Measurements from ENCODE around the gene IL21. TPM values are rescaled to one million over a fixed set of nuclear protein-coding genes. Genes with fewer than 3 reads are reported as not detected.

IL21 gene
- total RNA-seq, 1 experiment from 2014 or later: not detected

DNA sequence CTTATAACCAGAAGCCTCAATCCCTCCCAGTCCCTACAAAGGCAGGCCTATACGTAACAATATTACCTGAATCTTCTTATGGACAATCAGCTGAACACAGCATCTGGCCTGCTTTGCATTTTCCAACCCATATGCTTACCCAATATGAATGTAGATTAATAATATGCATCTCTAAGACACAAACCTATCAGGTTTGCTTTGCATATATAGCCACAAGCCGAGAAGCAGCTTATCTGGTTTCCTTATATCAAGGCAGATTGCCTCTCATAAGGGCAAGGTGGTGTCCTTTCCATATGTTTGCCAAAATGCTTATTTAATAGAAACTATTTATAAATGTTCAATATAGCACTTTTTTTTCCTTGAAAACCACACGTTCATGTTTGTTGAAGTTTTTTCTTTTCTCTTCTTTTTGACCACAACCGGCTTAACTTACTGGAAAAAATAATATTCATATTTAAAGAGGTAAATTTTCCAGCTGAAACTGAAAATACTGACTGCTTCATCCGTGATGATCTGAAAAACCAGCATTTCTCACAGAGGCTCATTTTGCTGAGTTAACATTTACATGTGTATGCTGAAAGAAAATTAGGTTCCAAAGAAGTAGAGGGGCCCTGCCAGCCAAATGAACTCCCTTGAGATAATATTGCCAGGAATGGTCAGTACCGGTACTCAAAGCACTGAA, 3.8 kb downstream of the IL21 start:
- H3K9me3 ChIP-seq: no peaks in the 10 kb centered on the region
- POLR2A ChIA-PET: no interaction called here
- H3K4me1 ChIP-seq: no peaks in the 10 kb centered on the region
- intact Hi-C loops (cut with micrococcal nuclease; ENCODE audit: unreplicated experiment): no loop called here
- H3K27me3 ChIP-seq (replicated peaks; ENCODE audit: control insufficient read depth, insufficient read depth, low read length): no peaks in the 10 kb centered on the region
- no peaks in the 10 kb centered on the region for H3K4me1 Mint-ChIP-seq (ENCODE audit: low read depth, unreplicated experiment)
- H3K27me3 Mint-ChIP-seq (ENCODE audit: insufficient read depth, unreplicated experiment): no peaks in the 10 kb centered on the region
- DNase-seq: no peak
- H3K9me3 Mint-ChIP-seq (ENCODE audit: unreplicated experiment): no peaks in the 10 kb centered on the region
- TF ChIP-seq, protein P1, sequence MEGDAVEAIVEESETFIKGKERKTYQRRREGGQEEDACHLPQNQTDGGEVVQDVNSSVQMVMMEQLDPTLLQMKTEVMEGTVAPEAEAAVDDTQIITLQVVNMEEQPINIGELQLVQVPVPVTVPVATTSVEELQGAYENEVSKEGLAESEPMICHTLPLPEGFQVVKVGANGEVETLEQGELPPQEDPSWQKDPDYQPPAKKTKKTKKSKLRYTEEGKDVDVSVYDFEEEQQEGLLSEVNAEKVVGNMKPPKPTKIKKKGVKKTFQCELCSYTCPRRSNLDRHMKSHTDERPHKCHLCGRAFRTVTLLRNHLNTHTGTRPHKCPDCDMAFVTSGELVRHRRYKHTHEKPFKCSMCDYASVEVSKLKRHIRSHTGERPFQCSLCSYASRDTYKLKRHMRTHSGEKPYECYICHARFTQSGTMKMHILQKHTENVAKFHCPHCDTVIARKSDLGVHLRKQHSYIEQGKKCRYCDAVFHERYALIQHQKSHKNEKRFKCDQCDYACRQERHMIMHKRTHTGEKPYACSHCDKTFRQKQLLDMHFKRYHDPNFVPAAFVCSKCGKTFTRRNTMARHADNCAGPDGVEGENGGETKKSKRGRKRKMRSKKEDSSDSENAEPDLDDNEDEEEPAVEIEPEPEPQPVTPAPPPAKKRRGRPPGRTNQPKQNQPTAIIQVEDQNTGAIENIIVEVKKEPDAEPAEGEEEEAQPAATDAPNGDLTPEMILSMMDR (IDR thresholded peaks at IDR 0.05; ENCODE audit: insufficient read depth in 1 of 2, low read depth in 1 of 2, low read length in 1 of 2, severe bottlenecking in 1 of 2, unreplicated experiment in 1 of 2): no peak
- no TSS peak for BruUV-seq (replicated peaks)
- H3K36me3 ChIP-seq (ENCODE audit: control insufficient read depth, insufficient read depth, low read length): no peaks in the 10 kb centered on the region
- no peak overlapping the region for H3K27ac Mint-ChIP-seq (ENCODE audit: unreplicated experiment)
- CTCF ChIA-PET: no interaction called here
- no peak overlapping the region for H3K4me3 ChIP-seq (ENCODE audit: low read depth, low read length)
- H3K36me3 Mint-ChIP-seq (ENCODE audit: insufficient read depth, unreplicated experiment): no peaks in the 10 kb centered on the region
- no peak overlapping the region for H3K4me3 Mint-ChIP-seq (ENCODE audit: unreplicated experiment)

DNA sequence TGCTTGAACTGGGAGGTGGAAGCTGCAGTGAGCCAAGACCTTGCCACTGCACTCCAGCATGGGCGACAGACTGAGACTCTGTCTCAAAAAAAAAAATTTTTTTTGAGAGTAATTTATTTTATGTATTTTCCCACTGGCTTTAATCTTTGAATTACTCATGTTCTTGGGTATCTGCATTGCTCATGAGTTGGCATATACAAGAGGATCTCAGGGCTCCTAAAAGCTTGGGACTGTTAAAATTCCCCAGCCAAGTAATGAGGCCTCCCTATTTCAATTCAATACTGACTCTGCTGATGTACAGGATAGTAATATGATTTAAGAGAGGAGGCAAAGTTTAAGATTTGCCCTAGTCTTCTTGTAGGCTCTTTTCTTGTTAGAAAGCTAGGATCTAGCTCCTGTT, 6.2 kb downstream of the IL21 start:
- H3K4me1 ChIP-seq: no peaks in the 10 kb centered on the region
- H3K9me3 ChIP-seq: no peaks in the 10 kb centered on the region
- TF ChIP-seq, protein P1 (IDR thresholded peaks at IDR 0.05; ENCODE audit: insufficient read depth in 1 of 2, low read depth in 1 of 2, low read length in 1 of 2, severe bottlenecking in 1 of 2, unreplicated experiment in 1 of 2): no peak
- no TSS peak for BruUV-seq (replicated peaks)
- no peak overlapping the region for H3K4me3 ChIP-seq (ENCODE audit: low read depth, low read length)
- H3K9me3 Mint-ChIP-seq (ENCODE audit: unreplicated experiment): no peaks in the 10 kb centered on the region
- ChIA-PET POLR2A (no interaction called here), CTCF (no interaction called here)
- no peaks in the 10 kb centered on the region for H3K36me3 ChIP-seq (ENCODE audit: control insufficient read depth, insufficient read depth, low read length)
- DNase-seq: no peak
- H3K27ac Mint-ChIP-seq (ENCODE audit: unreplicated experiment): no peak overlapping the region
- no peak overlapping the region for H3K4me3 Mint-ChIP-seq (ENCODE audit: unreplicated experiment)
- no peaks in the 10 kb centered on the region for H3K27me3 ChIP-seq (replicated peaks; ENCODE audit: control insufficient read depth, insufficient read depth, low read length)
- H3K4me1 Mint-ChIP-seq (ENCODE audit: low read depth, unreplicated experiment): no peaks in the 10 kb centered on the region
- no peaks in the 10 kb centered on the region for H3K36me3 Mint-ChIP-seq (ENCODE audit: insufficient read depth, unreplicated experiment)
- intact Hi-C loops (cut with micrococcal nuclease; ENCODE audit: unreplicated experiment): no loop called here
- no peaks in the 10 kb centered on the region for H3K27me3 Mint-ChIP-seq (ENCODE audit: insufficient read depth, unreplicated experiment)

DNA sequence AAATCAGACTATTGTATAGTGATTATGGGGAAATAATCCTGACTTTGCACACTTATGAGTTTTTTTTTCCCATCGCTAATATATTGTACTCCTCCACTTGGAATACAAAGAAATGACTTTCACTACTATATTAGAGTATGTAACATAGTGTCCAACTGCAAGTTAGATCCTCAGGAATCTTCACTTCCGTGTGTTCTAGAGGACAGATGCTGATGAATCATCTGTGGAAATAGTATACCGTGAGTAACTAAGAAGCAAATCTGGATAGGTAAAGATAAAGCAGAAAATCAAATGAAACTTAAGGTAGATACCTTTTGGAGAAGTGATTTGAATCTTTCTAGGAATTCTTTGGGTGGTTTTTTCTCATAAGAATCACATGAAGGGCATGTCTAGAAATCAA, 8.3 kb downstream of the IL21 start:
- H3K36me3 Mint-ChIP-seq (ENCODE audit: insufficient read depth, unreplicated experiment): no peaks in the 10 kb centered on the region
- no peak for DNase-seq
- Histone ChIP-seq H3K4me1 (no peaks in the 10 kb centered on the region), H3K27me3 (replicated peaks; ENCODE audit: control insufficient read depth, insufficient read depth, low read length) (no peaks in the 10 kb centered on the region), H3K36me3 (ENCODE audit: control insufficient read depth, insufficient read depth, low read length) (no peaks in the 10 kb centered on the region), H3K9me3 (no peaks in the 10 kb centered on the region), H3K4me3 (ENCODE audit: low read depth, low read length) (no peak overlapping the region)
- TF ChIP-seq, protein P1 (IDR thresholded peaks at IDR 0.05; ENCODE audit: insufficient read depth in 1 of 2, low read depth in 1 of 2, low read length in 1 of 2, severe bottlenecking in 1 of 2, unreplicated experiment in 1 of 2): no peak
- no peaks in the 10 kb centered on the region for H3K9me3 Mint-ChIP-seq (ENCODE audit: unreplicated experiment)
- no peaks in the 10 kb centered on the region for H3K27me3 Mint-ChIP-seq (ENCODE audit: insufficient read depth, unreplicated experiment)
- H3K4me3 Mint-ChIP-seq (ENCODE audit: unreplicated experiment): no peak overlapping the region
- intact Hi-C loops (cut with micrococcal nuclease; ENCODE audit: unreplicated experiment): no loop called here
- no TSS peak for BruUV-seq (replicated peaks)
- POLR2A ChIA-PET: no interaction called here
- CTCF ChIA-PET: no interaction called here
- no peaks in the 10 kb centered on the region for H3K4me1 Mint-ChIP-seq (ENCODE audit: low read depth, unreplicated experiment)
- no peak overlapping the region for H3K27ac Mint-ChIP-seq (ENCODE audit: unreplicated experiment)

Measured in Caco-2 (cell line).